Measurements from ENCODE around the gene ANKRD60. TPM values are rescaled to one million over a fixed set of nuclear protein-coding genes. Genes with fewer than 3 reads are reported as not detected.

The ANKRD60 gene
- total RNA-seq, 2 donors from 2014 or later = 0.80 TPM; not detected in 1

DNA sequence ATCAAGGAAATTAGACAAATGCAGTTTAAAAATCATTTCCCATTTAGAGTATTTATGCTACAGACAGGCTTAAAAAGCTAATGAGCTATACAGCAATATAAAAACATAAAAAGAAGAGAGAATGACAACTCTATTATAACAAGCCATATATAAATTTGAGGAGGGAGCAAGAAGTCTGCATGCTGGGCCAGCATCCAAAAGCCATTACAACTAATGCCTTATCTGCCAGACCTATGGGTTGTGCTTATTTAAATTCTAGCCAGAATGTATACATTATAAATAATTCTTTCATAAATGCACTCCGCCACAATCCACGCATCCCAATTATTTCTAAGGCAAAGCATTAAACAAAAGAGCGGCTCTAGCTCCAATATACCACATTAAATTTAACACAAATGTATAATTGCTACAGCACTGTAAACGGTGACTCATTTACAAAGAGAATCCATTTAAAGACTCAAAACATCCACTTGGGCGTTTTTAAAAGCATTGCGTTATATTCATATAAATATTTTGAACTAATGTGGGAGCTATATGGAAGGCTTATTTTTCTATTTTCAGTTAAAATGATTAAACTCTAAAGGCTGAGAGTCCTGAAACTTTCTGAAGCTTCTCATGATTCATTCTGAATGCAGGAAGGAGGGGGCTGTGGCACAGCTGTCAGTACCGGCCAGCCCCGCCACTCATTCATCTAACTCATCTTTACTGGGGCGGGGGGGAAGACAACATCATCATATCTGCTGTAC, 43.3 kb upstream of the ANKRD60 start:
- no peak overlapping the region for H3K27ac ChIP-seq
- DNase-seq (ENCODE audit: low spot score) = no peak
- intact Hi-C loops (cut with DNase I) = no loop called here
- TF ChIP-seq, protein P1, sequence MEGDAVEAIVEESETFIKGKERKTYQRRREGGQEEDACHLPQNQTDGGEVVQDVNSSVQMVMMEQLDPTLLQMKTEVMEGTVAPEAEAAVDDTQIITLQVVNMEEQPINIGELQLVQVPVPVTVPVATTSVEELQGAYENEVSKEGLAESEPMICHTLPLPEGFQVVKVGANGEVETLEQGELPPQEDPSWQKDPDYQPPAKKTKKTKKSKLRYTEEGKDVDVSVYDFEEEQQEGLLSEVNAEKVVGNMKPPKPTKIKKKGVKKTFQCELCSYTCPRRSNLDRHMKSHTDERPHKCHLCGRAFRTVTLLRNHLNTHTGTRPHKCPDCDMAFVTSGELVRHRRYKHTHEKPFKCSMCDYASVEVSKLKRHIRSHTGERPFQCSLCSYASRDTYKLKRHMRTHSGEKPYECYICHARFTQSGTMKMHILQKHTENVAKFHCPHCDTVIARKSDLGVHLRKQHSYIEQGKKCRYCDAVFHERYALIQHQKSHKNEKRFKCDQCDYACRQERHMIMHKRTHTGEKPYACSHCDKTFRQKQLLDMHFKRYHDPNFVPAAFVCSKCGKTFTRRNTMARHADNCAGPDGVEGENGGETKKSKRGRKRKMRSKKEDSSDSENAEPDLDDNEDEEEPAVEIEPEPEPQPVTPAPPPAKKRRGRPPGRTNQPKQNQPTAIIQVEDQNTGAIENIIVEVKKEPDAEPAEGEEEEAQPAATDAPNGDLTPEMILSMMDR (IDR thresholded peaks at IDR 0.05) = no peak
- TF ChIP-seq POLR2A (IDR thresholded peaks at IDR 0.05) (no peak), POLR2AphosphoS5 (IDR thresholded peaks at IDR 0.05) (no peak)
- no peaks in the 10 kb centered on the region for H3K4me1 ChIP-seq (replicated peaks)
- H3K4me3 ChIP-seq = no peak overlapping the region
- no peaks in the 10 kb centered on the region for H3K27me3 ChIP-seq (replicated peaks; ENCODE audit: insufficient read depth)
- WGBS = 90% methylated on average over 9 of the region's 9 CpGs
- H3K9me3 ChIP-seq = no peaks in the 10 kb centered on the region
- no peaks in the 10 kb centered on the region for H3K36me3 ChIP-seq

DNA sequence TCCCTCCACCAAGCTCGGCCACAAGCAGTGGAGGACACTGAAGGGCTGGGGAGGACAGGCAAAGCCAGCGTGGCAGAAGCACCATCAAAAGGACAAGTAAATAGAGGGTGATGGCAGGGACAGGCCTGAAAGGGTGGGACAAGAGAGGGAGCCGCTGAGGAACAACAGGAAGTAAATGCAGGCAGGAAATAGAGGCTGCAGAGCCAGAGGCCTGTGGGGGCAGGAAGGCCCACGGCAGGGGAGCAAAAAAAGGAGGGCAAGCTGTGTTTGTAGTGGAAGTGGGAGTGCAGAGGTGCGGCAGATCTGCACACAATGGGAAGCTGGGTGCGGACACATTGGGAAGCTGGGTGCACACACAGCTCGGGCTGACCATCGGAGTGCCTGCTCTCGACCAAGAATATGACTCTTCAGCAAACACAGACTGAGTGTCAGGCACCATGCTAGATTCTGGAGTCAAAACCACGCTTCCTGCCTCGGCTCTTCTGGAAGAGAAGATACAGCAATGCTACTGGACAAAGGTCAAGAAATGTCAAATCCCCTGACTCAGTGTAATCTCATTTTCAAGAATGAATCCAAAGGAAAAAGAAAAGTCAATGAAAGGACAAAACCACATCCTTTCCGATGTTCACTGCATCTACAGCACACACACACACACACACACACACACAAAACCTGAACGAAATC, 40.6 kb upstream of the ANKRD60 start:
- no peak overlapping the region for H3K4me3 ChIP-seq
- H3K36me3 ChIP-seq = no peaks in the 10 kb centered on the region
- no peak for DNase-seq (ENCODE audit: low spot score)
- H3K27ac ChIP-seq = no peak overlapping the region
- WGBS = 74% methylated on average over 13 of the region's 13 CpGs
- no peaks in the 10 kb centered on the region for H3K4me1 ChIP-seq (replicated peaks)
- intact Hi-C loops (cut with DNase I) = no loop called here
- TF ChIP-seq POLR2A (IDR thresholded peaks at IDR 0.05) (no peak), POLR2AphosphoS5 (IDR thresholded peaks at IDR 0.05) (no peak)
- no peaks in the 10 kb centered on the region for H3K27me3 ChIP-seq (replicated peaks; ENCODE audit: insufficient read depth)
- no peaks in the 10 kb centered on the region for H3K9me3 ChIP-seq

DNA sequence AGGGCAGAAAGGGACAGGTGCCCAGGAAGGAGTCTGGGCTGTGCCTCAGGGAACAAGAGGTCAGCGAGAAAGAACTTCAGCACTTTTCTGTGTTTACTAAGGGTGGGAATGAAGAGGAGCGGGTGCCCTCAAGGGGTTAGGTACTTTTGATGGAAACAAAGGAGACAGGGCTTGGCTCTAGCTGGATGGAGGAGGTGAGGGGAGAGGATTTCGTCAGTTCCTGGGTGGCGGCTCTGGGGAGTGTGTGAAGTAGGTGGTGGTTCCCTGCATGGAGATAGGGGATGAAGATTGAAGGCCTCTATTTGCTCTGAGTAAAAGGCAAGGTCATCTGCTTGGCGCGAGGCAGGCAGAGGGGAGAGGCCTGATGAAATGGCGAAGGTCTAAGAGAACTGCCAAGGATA, 40.0 kb upstream of the ANKRD60 start:
- H3K36me3 ChIP-seq = no peaks in the 10 kb centered on the region
- 89% methylated on average over 7 of the region's 7 CpGs for WGBS
- intact Hi-C loops (cut with DNase I) = no loop called here
- no peak overlapping the region for H3K27ac ChIP-seq
- no peak overlapping the region for H3K4me3 ChIP-seq
- TF ChIP-seq POLR2AphosphoS5 (IDR thresholded peaks at IDR 0.05) (no peak), POLR2A (IDR thresholded peaks at IDR 0.05) (no peak)
- TF ChIP-seq, protein P1 (IDR thresholded peaks at IDR 0.05) = no peak
- no peaks in the 10 kb centered on the region for H3K9me3 ChIP-seq
- H3K4me1 ChIP-seq (replicated peaks) = no peaks in the 10 kb centered on the region
- no peak for DNase-seq (ENCODE audit: low spot score)
- no peaks in the 10 kb centered on the region for H3K27me3 ChIP-seq (replicated peaks; ENCODE audit: insufficient read depth)

DNA sequence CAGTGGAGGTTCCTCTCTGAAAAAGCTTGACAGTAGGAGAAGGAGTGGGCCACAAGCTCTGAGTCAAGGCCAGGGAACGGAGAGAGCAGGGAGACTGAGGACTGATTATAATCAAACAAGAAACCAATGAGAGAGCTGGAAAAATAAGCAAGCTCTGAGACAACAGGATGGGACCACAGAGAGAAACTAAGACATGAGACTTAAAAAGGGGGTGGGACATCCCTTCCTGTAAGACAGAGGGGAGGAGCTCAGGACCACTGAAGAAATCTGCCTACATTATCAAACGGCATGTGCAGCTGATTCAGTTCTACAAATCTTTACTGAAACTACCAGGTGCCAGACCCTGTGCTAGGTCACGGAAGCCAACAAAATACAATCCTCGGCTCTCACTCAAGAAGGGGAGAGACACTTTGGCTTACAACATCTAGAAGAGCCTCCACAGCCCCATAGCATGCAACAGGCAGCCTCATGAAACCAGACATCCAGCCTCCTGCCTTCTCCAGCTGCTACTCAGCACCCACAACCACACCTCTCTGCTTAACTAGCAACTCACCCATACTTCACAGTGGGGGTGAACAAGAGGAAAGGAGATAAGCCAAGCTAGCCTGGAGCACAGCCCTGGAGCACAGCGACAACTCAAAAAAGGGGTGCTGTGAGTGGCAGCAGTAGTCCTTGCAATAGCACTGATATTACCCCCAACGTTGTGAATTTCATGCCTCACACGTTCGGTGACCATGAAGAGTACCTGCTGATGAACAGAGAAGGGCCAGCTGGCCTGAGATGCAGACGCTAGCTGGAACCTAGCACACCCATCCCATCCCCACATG, 39.1 kb upstream of the ANKRD60 start:
- no peaks in the 10 kb centered on the region for H3K4me1 ChIP-seq (replicated peaks)
- 92% methylated on average over 9 of the region's 9 CpGs for WGBS
- DNase-seq (ENCODE audit: low spot score) = no peak
- no peak overlapping the region for H3K27ac ChIP-seq
- no peaks in the 10 kb centered on the region for H3K9me3 ChIP-seq
- no peaks in the 10 kb centered on the region for H3K36me3 ChIP-seq
- intact Hi-C loops (cut with DNase I) = no loop called here
- TF ChIP-seq POLR2A (IDR thresholded peaks at IDR 0.05) (no peak), POLR2AphosphoS5 (IDR thresholded peaks at IDR 0.05) (no peak)
- TF ChIP-seq, protein P1 (IDR thresholded peaks at IDR 0.05) = no peak
- no peaks in the 10 kb centered on the region for H3K27me3 ChIP-seq (replicated peaks; ENCODE audit: insufficient read depth)
- H3K4me3 ChIP-seq = no peak overlapping the region

DNA sequence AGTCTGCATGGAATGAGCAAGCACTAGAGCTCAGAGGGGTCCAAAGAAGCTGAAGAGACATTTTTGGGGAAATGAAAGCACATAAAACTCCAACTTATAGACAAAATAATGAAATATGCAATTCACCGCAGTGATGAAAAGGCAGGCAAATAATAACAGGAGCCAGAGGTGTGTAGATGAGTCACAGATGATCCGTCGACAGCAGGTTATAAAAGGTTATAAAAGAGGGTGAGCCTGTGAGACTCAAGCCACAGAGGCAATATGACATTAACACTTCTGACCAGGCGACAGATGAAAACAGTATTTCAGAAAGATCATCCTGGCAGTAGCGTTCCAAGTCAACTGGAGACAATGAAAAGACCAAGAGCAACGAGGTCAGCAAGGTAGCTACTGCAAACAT, 35.8 kb upstream of the ANKRD60 start:
- 81% methylated on average over 6 of the region's 6 CpGs for WGBS
- no peaks in the 10 kb centered on the region for H3K36me3 ChIP-seq
- H3K27ac ChIP-seq = no peak overlapping the region
- no peaks in the 10 kb centered on the region for H3K4me1 ChIP-seq (replicated peaks)
- no peak for DNase-seq (ENCODE audit: low spot score)
- no peaks in the 10 kb centered on the region for H3K27me3 ChIP-seq (replicated peaks; ENCODE audit: insufficient read depth)
- no peak overlapping the region for H3K4me3 ChIP-seq
- intact Hi-C loops (cut with DNase I) = no loop called here
- no peaks in the 10 kb centered on the region for H3K9me3 ChIP-seq
- TF ChIP-seq, protein P1 (IDR thresholded peaks at IDR 0.05) = no peak
